ENCODE data around the gene LCE3D. TPM values are rescaled to one million over a fixed set of nuclear protein-coding genes. Genes with fewer than 3 reads are reported as not detected.

Gene LCE3D
- total RNA-seq, 1 experiment from 2014 or later: not detected

- ChIA-PET POLR2A (no interaction called here), CTCF (no interaction called here)
- Mint-ChIP-seq H3K27ac (no peak overlapping the region), H3K27me3 (ENCODE audit: low read depth) (peaks cover 8% of the 10 kb centered on the region; the same call in 1 of the 2 replicates), H3K9me3 (peaks cover 91% of the 10 kb centered on the region), H3K36me3 (peaks cover 90% of the 10 kb centered on the region), H3K4me1 (no peaks in the 10 kb centered on the region), H3K4me3 (no peak overlapping the region)
- no peak for TF ChIP-seq FOXP1 (CRISPR knock-in tag; IDR thresholded peaks at IDR 0.05; ENCODE audit: borderline replicate concordance)
- no peak for TF ChIP-seq TEAD1 (CRISPR knock-in tag; IDR thresholded peaks at IDR 0.05)
- TF ChIP-seq, protein P1, sequence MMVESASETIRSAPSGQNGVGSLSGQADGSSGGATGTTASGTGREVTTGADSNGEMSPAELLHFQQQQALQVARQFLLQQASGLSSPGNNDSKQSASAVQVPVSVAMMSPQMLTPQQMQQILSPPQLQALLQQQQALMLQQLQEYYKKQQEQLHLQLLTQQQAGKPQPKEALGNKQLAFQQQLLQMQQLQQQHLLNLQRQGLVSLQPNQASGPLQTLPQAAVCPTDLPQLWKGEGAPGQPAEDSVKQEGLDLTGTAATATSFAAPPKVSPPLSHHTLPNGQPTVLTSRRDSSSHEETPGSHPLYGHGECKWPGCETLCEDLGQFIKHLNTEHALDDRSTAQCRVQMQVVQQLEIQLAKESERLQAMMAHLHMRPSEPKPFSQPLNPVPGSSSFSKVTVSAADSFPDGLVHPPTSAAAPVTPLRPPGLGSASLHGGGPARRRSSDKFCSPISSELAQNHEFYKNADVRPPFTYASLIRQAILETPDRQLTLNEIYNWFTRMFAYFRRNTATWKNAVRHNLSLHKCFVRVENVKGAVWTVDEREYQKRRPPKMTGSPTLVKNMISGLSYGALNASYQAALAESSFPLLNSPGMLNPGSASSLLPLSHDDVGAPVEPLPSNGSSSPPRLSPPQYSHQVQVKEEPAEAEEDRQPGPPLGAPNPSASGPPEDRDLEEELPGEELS (CRISPR knock-in tag; IDR thresholded peaks at IDR 0.05): no peak
- TF ChIP-seq ZNF232 (CRISPR knock-in tag; IDR thresholded peaks at IDR 0.05): no peak
- TF ChIP-seq NFATC4 (CRISPR knock-in tag; IDR thresholded peaks at IDR 0.05): no peak
- TF ChIP-seq ATF2 (CRISPR knock-in tag; IDR thresholded peaks at IDR 0.05; ENCODE audit: borderline replicate concordance, low read depth): no peak
- TF ChIP-seq, protein P2, sequence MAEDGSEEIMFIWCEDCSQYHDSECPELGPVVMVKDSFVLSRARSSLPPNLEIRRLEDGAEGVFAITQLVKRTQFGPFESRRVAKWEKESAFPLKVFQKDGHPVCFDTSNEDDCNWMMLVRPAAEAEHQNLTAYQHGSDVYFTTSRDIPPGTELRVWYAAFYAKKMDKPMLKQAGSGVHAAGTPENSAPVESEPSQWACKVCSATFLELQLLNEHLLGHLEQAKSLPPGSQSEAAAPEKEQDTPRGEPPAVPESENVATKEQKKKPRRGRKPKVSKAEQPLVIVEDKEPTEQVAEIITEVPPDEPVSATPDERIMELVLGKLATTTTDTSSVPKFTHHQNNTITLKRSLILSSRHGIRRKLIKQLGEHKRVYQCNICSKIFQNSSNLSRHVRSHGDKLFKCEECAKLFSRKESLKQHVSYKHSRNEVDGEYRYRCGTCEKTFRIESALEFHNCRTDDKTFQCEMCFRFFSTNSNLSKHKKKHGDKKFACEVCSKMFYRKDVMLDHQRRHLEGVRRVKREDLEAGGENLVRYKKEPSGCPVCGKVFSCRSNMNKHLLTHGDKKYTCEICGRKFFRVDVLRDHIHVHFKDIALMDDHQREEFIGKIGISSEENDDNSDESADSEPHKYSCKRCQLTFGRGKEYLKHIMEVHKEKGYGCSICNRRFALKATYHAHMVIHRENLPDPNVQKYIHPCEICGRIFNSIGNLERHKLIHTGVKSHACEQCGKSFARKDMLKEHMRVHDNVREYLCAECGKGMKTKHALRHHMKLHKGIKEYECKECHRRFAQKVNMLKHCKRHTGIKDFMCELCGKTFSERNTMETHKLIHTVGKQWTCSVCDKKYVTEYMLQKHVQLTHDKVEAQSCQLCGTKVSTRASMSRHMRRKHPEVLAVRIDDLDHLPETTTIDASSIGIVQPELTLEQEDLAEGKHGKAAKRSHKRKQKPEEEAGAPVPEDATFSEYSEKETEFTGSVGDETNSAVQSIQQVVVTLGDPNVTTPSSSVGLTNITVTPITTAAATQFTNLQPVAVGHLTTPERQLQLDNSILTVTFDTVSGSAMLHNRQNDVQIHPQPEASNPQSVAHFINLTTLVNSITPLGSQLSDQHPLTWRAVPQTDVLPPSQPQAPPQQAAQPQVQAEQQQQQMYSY (CRISPR knock-in tag; IDR thresholded peaks at IDR 0.05): no peak
- TF ChIP-seq ZBTB21 (CRISPR knock-in tag; IDR thresholded peaks at IDR 0.05; ENCODE audit: borderline replicate concordance): no peak
- no peak for TF ChIP-seq ZNF671 (CRISPR knock-in tag; IDR thresholded peaks at IDR 0.05)
- no peak for TF ChIP-seq ZNF423 (CRISPR knock-in tag; IDR thresholded peaks at IDR 0.05)
- DNase-seq (ENCODE audit: low spot score): no peak
- no peak for ATAC-seq
These were observed 40.4 kb downstream of the LCE3D start for GRCh38 chr1:152539901-152540300.

GRCh38 chr1:152537496-152537895 lies 42.8 kb downstream of the LCE3D start:
- Mint-ChIP-seq H3K4me3 (no peak overlapping the region), H3K36me3 (peaks cover 85% of the 10 kb centered on the region), H3K9me3 (peaks cover 88% of the 10 kb centered on the region), H3K4me1 (no peaks in the 10 kb centered on the region), H3K27ac (no peak overlapping the region), H3K27me3 (ENCODE audit: low read depth) (peaks cover 4% of the 10 kb centered on the region; the same call in 1 of the 2 replicates)
- no peak for ATAC-seq
- no peak for DNase-seq (ENCODE audit: low spot score)
- POLR2A ChIA-PET: no interaction called here
- CTCF ChIA-PET: no interaction called here
- TF ChIP-seq NFE2L1 (CRISPR knock-in tag; IDR thresholded peaks at IDR 0.05) (no peak), NR2C2 (CRISPR knock-in tag; IDR thresholded peaks at IDR 0.05) (no peak), ZNF671 (CRISPR knock-in tag; IDR thresholded peaks at IDR 0.05) (no peak), ZNF396 (CRISPR knock-in tag; IDR thresholded peaks at IDR 0.05; ENCODE audit: borderline replicate concordance) (no peak), IRF1 (CRISPR knock-in tag; IDR thresholded peaks at IDR 0.05) (no peak), TEAD4 (CRISPR knock-in tag; IDR thresholded peaks at IDR 0.05) (no peak), ATF1 (CRISPR knock-in tag; IDR thresholded peaks at IDR 0.05) (no peak), ERG (CRISPR knock-in tag; IDR thresholded peaks at IDR 0.05) (no peak), FOXP1 (CRISPR knock-in tag; IDR thresholded peaks at IDR 0.05; ENCODE audit: borderline replicate concordance) (no peak), TP53 (CRISPR knock-in tag; IDR thresholded peaks at IDR 0.05) (no peak), SMAD4 (CRISPR knock-in tag; IDR thresholded peaks at IDR 0.05) (no peak), PRRX2 (CRISPR knock-in tag; IDR thresholded peaks at IDR 0.05) (no peak), OVOL2 (CRISPR knock-in tag; IDR thresholded peaks at IDR 0.05; ENCODE audit: borderline replicate concordance) (no peak)
- TF ChIP-seq, protein P1 (CRISPR knock-in tag; IDR thresholded peaks at IDR 0.05): no peak
- TF ChIP-seq, protein P3, sequence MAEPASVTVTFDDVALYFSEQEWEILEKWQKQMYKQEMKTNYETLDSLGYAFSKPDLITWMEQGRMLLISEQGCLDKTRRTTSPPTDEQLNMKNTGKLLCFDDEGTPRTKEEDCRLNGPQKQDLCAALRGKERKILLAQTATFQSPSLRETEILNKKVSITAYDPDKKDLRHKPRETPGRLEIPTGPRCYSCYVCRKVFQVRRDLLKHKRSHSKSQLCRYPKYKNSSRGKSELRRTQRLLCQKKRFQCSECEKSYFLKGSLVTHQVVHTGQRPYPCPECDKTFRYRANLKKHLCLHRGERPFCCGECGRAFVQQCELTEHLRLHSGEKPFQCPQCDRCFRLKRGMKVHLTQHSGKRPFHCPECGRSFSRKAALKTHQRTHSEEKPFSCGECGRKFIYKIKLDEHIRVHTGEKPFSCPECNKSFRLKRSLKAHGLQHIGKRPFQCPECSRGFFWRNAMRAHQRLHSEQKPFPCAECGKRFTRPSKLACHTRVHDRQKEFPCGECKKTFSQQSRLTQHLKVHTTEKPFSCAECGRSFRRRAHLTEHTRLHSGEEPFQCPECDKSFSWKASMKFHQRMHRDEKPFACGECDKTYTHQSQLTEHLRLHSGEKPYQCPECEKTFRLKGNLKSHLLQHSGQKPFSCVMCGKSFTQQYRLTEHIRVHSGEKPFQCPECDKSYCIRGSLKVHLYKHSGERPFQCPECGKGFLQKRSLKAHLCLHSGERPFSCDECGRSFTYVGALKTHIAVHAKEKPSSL (CRISPR knock-in tag; conservative IDR thresholded peaks at IDR 0.05): no peak
- TF ChIP-seq, protein P4, sequence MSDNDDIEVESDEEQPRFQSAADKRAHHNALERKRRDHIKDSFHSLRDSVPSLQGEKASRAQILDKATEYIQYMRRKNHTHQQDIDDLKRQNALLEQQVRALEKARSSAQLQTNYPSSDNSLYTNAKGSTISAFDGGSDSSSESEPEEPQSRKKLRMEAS (CRISPR knock-in tag; IDR thresholded peaks at IDR 0.05): no peak

Data from WTC11 (cell line).